HG03342 (cell line): ENCODE measurements around the gene SCN9A.
"Not testable (repeated sequence)": the region's sequence is repeated elsewhere in the genome, so short reads cannot be mapped to it uniquely, and the experiment has no call there.

Experiments used
- ATAC-seq: cut with Tn5 transposase; IDR thresholded peaks from one replicate; pipeline ENCODE4 v1.9.1; 2021; ENCODE audit warnings: mild to moderate bottlenecking, moderate library complexity; ENCODE audit not compliant: unreplicated experiment

SCN9A gene

DNA sequence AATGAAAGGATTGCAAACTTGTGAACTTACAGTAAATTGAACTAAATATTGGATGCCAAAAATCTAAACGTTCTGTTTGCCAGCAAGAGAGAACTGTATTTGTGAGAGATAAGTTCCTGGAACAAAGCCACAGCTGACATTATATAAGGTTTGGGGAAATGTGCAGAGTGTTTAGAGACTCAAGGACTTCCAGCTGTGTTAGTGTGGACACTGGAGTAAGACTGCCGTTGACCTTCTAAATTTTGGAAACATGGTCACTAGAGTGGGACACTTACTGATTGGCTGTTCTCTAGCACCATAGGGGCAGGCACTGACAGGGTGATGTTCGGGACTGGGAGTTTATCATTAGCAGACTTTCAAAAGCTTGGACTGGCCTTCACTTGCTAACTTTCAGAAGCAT, 40.5 kb downstream of the SCN9A start:
- ATAC-seq: no peak

- no peak for ATAC-seq
Measured at GRCh38 chr2:166334805-166335204, 40.9 kb downstream of the SCN9A start.

DNA sequence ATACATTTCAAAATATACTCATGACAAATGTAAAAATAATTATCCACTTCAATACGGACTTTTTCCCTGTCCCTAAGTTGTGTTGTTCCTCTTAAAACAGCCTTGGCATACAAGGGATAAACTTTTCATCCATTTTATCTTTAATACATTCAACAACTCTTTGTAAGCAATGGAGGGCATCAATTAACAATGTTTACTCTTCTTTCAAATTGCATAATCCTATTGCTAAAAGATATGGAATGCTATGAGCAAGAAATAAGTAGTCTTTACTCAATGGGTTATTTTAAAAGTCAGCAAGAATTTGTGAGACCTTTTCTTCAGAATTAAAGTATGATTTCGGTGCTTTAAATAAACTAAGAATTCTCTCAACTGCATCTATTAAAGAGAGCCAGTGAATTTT, 41.9 kb downstream of the SCN9A start:
- no peak for ATAC-seq

- ATAC-seq: no peak
Measured at GRCh38 chr2:166332106-166332505, 43.6 kb downstream of the SCN9A start.

DNA sequence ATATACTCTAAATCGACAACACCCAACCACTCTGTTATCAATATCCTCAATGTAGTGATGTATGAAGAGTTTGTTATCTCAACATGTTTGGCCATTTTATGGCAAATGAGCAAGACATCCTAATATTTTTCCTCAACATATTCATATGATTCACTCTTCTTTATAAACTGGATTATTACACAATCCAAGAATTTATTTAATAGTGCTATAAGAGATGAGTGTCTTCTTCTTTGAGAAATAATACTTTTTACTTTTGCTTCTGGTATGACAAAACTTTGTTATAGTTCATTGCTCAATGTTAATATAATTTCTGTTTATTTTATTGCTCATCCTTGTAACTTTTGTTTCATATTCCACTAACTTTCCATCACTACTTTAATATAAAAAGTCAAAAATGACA, 44.3 kb downstream of the SCN9A start:
- no peak for ATAC-seq

DNA sequence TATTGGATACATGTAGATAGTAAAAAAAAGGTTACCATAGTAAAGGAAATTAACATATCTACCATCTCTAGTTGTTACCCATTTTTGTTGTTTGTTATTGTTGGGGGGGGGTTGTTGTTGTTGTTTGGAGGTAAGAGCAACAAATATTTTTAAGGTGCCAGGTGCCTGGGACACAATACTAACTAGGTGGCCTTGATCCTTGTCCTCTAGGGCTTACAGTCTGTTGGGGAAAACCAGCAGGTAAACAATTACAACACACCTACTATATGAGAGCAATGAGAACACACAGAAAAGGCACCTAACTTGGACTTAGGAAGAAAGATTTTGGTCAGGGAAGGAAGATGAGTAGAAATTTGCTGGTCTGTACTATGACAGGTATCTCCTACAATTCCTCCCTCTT, 46.3 kb downstream of the SCN9A start:
- no peak for ATAC-seq

GRCh38 chr2:166328147-166328546, 47.6 kb downstream of the SCN9A start:
- ATAC-seq: no peak

GRCh38 chr2:166321076-166321475, 54.7 kb downstream of the SCN9A start:
- ATAC-seq: no peak

DNA sequence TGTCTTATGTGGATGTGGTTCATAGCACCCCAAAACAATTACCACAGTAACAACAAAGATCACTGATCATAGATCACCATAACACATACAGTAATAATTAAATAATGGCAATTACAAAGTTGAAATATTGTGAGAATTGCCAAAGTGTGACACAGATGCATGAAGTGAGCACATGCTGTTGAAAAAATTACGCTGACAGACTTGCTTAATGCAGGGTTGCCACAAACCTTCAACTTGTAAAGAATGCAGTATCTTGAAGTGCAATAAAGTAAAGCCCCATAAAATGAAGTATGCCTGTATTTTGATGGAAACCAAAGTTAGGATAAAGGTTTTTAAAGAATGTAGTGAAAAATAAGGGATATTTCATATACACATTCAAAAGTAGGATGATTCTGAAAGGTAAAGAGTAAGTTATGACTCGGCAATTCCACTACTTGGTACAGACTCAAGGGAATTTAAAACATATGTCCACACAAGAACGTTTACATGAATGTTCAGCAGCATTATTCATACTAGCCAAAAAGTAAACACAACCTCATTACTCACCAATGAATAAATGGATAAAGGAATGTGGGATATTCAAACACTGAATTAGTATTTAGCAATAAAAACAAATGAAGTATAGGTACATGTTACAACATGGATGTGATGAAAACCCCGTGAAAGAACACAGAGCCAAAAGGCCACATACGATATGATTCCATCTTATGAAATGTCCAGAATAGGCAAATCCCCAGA, 61.6 kb downstream of the SCN9A start:
- no peak for ATAC-seq

DNA sequence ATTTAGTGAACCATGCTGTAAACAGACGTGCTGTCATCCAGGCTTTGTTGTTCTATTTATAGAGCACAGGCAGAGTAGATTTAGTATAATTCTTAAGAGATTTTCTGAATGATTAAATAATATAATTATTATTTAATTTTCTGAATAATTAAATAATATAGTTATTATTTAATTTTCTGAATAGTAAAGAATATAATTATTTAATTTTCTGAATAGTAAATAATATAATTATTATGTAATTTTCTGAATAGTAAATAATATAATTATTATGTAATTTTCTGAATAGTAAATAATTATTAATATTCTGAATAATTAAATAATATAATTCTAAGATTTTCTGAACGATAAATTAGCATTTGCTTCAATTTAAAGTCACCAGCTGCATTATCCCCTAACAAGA, 62.9 kb downstream of the SCN9A start:
- not testable (repeated sequence) for ATAC-seq

DNA sequence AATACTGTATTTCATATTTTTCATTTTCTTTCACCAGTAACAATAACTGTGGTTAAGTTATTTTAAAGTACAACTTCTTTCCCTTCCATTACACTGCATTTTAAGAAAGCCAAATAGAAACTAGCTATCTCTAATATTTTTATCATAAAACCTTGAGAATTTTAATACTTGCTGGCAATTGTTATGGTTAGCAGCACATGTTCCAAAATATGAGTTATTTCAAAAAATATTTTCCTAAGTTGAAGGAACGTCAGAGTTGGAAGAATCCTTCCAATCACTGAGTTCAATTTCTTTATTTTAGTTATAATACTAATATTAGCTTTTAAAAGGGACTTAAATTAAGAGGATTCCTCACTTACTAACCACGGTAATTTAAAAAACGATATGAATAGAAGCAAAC, 68.4 kb downstream of the SCN9A start:
- ATAC-seq: no peak

- ATAC-seq: no peak
Measured at GRCh38 chr2:166304656-166305055, 71.1 kb downstream of the SCN9A start.

DNA sequence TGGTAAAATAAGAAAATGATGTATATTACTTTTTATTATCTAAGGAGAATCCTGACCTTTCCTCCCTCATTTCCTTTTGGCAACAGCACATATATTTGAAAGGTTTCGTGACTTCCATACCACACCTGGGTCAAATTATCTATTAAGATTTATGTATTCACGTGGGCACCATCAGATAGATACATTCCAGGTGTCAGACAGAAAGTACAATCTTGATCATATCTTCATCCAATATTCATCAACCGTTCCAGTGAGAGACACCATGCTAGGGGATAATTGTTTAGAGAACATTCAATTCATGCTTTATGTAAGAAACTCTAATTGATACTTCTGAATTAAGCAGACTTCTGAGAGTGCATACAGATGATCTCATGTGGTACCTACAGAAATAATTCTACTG, 73.7 kb downstream of the SCN9A start:
- no peak for ATAC-seq

DNA sequence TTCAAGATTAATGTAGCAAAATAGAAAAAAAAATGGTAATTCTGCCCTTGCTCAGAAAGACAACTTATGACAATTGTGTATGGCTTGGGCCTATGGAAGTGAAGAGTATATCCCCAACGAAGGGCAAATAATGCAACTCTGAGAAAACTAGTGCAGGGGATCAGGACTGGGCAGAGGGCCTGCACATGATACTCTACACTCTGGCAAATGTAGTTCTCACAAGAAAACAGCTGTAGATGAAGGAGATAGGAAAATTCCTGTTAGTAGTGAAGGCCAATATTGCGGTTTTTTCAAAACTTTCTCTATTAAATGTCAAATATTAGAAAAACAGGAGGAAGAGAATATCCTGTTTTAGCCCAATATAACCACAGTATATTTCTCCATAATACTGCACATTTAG, 77.8 kb downstream of the SCN9A start:
- no peak for ATAC-seq

DNA sequence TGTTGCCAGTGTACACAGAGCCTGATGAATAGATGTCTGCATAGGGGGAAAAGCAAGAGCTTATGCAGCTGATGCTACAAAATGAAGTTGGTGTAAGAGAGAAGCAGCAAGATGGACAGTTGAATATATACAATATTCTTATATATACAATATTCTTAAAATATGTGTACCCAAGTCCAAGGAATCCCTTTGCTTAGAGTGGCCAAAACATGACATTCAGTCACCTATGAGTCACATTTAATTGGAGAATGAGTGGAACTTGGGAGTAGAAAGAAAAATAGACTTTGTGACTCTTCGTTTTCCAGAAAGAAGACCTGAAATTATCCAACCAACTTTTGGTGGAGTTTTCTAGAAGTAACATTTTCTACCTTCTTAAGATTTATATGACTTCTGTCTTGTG, 81.8 kb downstream of the SCN9A start:
- no peak for ATAC-seq

GRCh38 chr2:166285215-166285614, 90.5 kb downstream of the SCN9A start:
- no peak for ATAC-seq

DNA sequence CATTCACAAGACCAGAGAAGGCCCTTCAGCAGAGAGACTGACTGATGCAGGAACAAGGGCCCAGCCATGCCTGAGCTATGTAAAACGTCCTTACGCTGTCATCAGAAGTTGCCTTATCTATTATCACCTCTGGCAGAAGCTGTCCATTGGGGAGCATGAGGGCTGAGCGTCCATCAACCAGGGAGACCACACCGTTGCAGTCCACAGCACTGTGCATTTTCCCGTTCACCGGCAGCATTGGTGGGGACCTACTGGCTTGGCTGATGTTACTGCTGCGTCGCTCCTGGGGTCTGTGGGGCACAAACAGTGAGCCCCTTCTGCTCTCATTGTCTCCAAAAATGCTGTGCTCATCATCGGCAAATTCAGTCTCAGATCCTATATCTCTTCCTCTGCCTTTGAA, 91.4 kb downstream of the SCN9A start:
- no peak for ATAC-seq

DNA sequence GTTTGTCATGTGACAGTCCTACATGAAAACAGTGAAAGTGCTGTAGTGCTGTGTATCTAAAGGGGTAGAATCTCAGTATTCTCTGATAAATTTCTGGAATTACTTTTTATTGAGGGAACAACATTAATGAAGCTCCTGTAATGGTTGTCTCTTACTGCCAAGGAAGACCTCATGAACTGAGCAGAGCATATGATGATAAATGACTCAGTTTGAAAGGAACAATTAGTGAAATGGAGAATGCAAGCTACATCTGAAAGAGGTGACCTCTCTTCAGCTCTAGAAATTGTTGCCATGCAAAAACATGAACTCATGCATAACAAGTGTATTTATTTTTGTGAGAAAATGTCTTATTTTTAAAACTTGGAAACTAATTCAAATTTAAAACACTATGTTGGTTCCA, 93.6 kb downstream of the SCN9A start:
- ATAC-seq: no peak

DNA sequence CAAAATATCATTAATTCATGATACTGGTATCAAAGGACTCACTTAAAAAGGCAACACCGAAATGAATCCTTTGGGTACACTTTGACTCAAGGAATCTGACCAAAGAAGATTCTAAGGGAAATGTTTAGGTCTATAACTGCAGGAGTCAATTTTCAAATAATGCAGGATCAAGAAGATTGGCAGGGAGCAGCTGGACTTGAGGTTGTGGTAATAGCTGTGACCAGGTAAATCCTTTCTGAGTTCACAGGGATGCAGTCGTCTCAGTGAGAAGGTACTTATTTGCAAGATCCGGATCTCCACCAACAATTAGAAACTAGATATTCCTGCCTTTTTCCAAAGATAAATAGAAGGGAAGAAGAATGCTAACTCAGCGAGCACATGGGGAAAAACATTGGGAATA, 96.9 kb downstream of the SCN9A start:
- ATAC-seq: no peak

DNA sequence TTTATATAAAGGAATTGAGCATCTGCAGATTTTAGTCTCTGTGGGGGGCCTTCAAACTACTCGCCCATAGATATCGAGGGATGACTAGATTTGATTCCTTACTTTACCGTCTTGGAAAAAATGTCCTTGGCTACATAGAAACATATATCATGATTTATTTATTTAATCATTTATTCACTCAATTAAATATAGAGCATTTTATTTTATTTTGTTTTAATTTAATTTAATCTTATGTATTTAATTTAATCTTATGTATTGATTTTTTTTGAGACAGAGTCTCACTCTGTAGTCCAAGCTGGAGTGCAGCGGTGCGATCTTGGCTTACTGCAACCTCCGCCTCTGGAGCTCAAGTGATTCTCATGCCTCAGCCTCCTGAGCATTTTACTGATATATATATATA, 105.4 kb downstream of the SCN9A start:
- no peak for ATAC-seq

DNA sequence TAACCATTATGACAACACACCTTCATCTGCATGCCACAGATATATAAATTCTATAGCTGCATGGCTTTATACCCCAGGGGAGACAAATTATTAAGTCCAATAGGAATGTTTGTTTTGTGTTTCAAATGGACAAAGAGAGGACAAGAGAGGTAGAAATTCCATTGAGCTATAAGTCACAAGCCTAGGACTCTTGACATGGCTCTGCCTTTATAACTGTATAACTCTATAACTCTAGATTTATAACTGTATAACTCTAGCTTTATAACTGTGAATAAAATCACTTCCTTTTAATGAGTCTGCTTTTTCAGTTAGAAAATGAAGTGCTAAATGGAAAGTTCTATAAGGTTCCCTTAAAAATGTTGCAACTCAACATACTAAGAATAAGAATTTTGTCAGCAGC, 106.4 kb downstream of the SCN9A start:
- no peak for ATAC-seq

GRCh38 chr2:166257859-166258258, 117.9 kb downstream of the SCN9A start:
- ATAC-seq: no peak

- ATAC-seq: no peak
Measured at GRCh38 chr2:166256896-166257295, 118.8 kb downstream of the SCN9A start.
